ENCODE measurements around the gene ATRN.

The ATRN gene

GRCh38 chr20:3430376-3431069 lies 40.3 kb upstream of the ATRN start:
- no peak overlapping the region for H3K4me2 ChIP-seq (ENCODE audit: insufficient read depth, low read length)
- H3K27me3 ChIP-seq (ENCODE audit: insufficient read depth, low read length, poor library complexity), result peaks cover 9% of the 10 kb centered on the region
- no peak overlapping the region for H3K4me3 ChIP-seq (ENCODE audit: low read depth in 1 of 2, low read length in 2 of 2)
- DNase-seq (no peak), ATAC-seq (ENCODE audit: insufficient read depth, low read depth) (no peak)
- H3K9ac ChIP-seq (ENCODE audit: low read depth, low read length), result no peak overlapping the region
- H3K27ac ChIP-seq (ENCODE audit: low read length), result no peak overlapping the region
- no peak overlapping the region for H2AFZ ChIP-seq (ENCODE audit: low read depth, low read length)
- H3K9me3 ChIP-seq (ENCODE audit: insufficient read depth, low read length, severe bottlenecking), result no peaks in the 10 kb centered on the region
- no peaks in the 10 kb centered on the region for H3K36me3 ChIP-seq (ENCODE audit: insufficient read depth, low read length)
- TF ChIP-seq CTCF (IDR thresholded peaks at IDR 0.05; ENCODE audit: borderline replicate concordance, extremely low read depth, low read length, poor library complexity, severe bottlenecking), result no peak
- no peak for TF ChIP-seq EZH2 (IDR thresholded peaks at IDR 0.05; ENCODE audit: borderline replicate concordance, low read depth, low read length, severe bottlenecking)
- H3K4me1 ChIP-seq (ENCODE audit: insufficient read depth, low read length), result no peaks in the 10 kb centered on the region
- H3K79me2 ChIP-seq (ENCODE audit: insufficient read depth, low read length), result no peaks in the 10 kb centered on the region
- no peaks in the 10 kb centered on the region for H4K20me1 ChIP-seq (ENCODE audit: insufficient read depth, low read length)

GRCh38 chr20:3431109-3431508 lies 39.7 kb upstream of the ATRN start:
- Histone ChIP-seq H3K27ac (ENCODE audit: low read length) (no peak overlapping the region), H3K9me3 (ENCODE audit: insufficient read depth, low read length, severe bottlenecking) (no peaks in the 10 kb centered on the region), H3K27me3 (ENCODE audit: insufficient read depth, low read length, poor library complexity) (peaks cover 6% of the 10 kb centered on the region), H3K36me3 (ENCODE audit: insufficient read depth, low read length) (no peaks in the 10 kb centered on the region), H2AFZ (ENCODE audit: low read depth, low read length) (no peak overlapping the region), H3K4me2 (ENCODE audit: insufficient read depth, low read length) (no peak overlapping the region), H3K4me1 (ENCODE audit: insufficient read depth, low read length) (no peaks in the 10 kb centered on the region), H3K79me2 (ENCODE audit: insufficient read depth, low read length) (no peaks in the 10 kb centered on the region), H3K4me3 (ENCODE audit: low read depth in 1 of 2, low read length in 2 of 2) (no peak overlapping the region), H3K9ac (ENCODE audit: low read depth, low read length) (no peak overlapping the region), H4K20me1 (ENCODE audit: insufficient read depth, low read length) (no peaks in the 10 kb centered on the region)
- DNase-seq (no peak), ATAC-seq (ENCODE audit: insufficient read depth, low read depth) (no peak)
- TF ChIP-seq EZH2 (IDR thresholded peaks at IDR 0.05; ENCODE audit: borderline replicate concordance, low read depth, low read length, severe bottlenecking) (no peak), CTCF (IDR thresholded peaks at IDR 0.05; ENCODE audit: borderline replicate concordance, extremely low read depth, low read length, poor library complexity, severe bottlenecking) (no peak)

- no peaks in the 10 kb centered on the region for H4K20me1 ChIP-seq (ENCODE audit: insufficient read depth, low read length)
- H3K79me2 ChIP-seq (ENCODE audit: insufficient read depth, low read length), result no peaks in the 10 kb centered on the region
- H3K27ac ChIP-seq (ENCODE audit: low read length), result no peak overlapping the region
- H3K36me3 ChIP-seq (ENCODE audit: insufficient read depth, low read length), result no peaks in the 10 kb centered on the region
- DNase-seq, result no peak
- H2AFZ ChIP-seq (ENCODE audit: low read depth, low read length), result no peak overlapping the region
- TF ChIP-seq CTCF (IDR thresholded peaks at IDR 0.05; ENCODE audit: borderline replicate concordance, extremely low read depth, low read length, poor library complexity, severe bottlenecking) (no peak), EZH2 (IDR thresholded peaks at IDR 0.05; ENCODE audit: borderline replicate concordance, low read depth, low read length, severe bottlenecking) (no peak)
- no peaks in the 10 kb centered on the region for H3K9me3 ChIP-seq (ENCODE audit: insufficient read depth, low read length, severe bottlenecking)
- H3K27me3 ChIP-seq (ENCODE audit: insufficient read depth, low read length, poor library complexity), result peaks cover 6% of the 10 kb centered on the region
- no peak overlapping the region for H3K4me3 ChIP-seq (ENCODE audit: low read depth in 1 of 2, low read length in 2 of 2)
- H3K4me2 ChIP-seq (ENCODE audit: insufficient read depth, low read length), result no peak overlapping the region
- H3K9ac ChIP-seq (ENCODE audit: low read depth, low read length), result no peak overlapping the region
- ATAC-seq (ENCODE audit: insufficient read depth, low read depth), result no peak
- no peaks in the 10 kb centered on the region for H3K4me1 ChIP-seq (ENCODE audit: insufficient read depth, low read length)
Measured at GRCh38 chr20:3432844-3433243, 38.0 kb upstream of the ATRN start.
